C4-2B (cell line): ENCODE measurements around the gene GRHL1.
A peak's percentile ranks its signal among the peaks of the same experiment; 100 is the strongest.

Source experiments
- H3K27ac ChIP-seq: fragments of 450-650 bp; 2 replicates; pipeline ENCODE4 v1.5.1; 2017
- ZFX ChIP-seq: fragments of 450-650 bp; IDR thresholded peaks from 2 replicates; pipeline ENCODE4 v1.6.1; 2017
- TF ChIP-seq, protein P1 (sequence below): fragments of 450-650 bp; conservative IDR thresholded peaks from 2 replicates; pipeline ENCODE4 v1.5.1; 2017; ENCODE audit warnings: mild to moderate bottlenecking

The GRHL1 gene

GRCh38 chr2:9949239-9949991, 2.1 kb upstream of the GRHL1 start:
- H3K27ac ChIP-seq: no peak overlapping the region
- no peak for TF ChIP-seq ZFX
- TF ChIP-seq, protein P1, sequence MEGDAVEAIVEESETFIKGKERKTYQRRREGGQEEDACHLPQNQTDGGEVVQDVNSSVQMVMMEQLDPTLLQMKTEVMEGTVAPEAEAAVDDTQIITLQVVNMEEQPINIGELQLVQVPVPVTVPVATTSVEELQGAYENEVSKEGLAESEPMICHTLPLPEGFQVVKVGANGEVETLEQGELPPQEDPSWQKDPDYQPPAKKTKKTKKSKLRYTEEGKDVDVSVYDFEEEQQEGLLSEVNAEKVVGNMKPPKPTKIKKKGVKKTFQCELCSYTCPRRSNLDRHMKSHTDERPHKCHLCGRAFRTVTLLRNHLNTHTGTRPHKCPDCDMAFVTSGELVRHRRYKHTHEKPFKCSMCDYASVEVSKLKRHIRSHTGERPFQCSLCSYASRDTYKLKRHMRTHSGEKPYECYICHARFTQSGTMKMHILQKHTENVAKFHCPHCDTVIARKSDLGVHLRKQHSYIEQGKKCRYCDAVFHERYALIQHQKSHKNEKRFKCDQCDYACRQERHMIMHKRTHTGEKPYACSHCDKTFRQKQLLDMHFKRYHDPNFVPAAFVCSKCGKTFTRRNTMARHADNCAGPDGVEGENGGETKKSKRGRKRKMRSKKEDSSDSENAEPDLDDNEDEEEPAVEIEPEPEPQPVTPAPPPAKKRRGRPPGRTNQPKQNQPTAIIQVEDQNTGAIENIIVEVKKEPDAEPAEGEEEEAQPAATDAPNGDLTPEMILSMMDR: no peak

GRCh38 chr2:9949992-9950520, 1.4 kb upstream of the GRHL1 start:
- no peak for TF ChIP-seq ZFX
- TF ChIP-seq, protein P1: no peak
- no peak overlapping the region for H3K27ac ChIP-seq

DNA sequence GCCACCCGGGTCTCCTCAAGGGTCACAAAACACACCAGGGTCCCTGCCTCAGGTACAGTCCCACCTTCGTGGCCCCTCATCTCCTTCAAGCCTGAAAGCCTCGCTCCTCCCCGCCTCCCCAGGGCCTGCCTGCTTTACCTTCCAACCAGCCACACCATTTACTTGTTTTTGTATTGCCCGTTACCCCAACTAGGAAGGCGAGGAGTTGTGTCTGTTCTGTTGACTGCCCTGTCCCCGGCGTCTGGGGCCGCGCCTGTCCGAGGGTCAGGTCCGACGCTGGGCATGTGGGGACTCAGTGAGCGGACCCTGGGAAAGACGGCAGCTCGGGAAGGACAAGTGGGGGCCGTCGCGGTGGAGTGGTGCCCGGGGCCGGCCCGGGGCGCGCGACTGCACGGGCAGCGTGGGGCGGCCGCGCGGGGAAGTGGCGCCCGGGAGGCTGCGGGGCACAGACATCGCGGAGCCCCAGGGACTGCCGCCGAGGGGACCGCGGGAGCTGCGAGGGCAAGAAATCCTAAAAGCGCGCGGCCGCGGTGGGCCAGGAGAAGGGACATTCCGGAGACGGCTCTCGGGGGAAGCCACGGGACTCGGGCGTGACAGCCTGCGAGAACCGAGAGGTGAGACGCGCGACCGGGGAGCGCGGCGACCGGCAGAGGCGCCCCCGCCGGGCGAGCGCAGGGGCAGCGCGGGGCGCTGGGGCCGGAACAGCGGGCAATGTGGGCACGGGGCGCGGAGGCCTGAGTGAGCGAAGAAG, 797 bp upstream of the GRHL1 start:
- no peak for TF ChIP-seq ZFX
- TF ChIP-seq, protein P1: no peak
- H3K27ac ChIP-seq: peak overlapping the region; percentile 65

GRCh38 chr2:9951272-9951521, 296 bp upstream of the GRHL1 start:
- TF ChIP-seq ZFX: no peak
- TF ChIP-seq, protein P1: no peak
- peak overlapping the region; percentile 65 for H3K27ac ChIP-seq

DNA sequence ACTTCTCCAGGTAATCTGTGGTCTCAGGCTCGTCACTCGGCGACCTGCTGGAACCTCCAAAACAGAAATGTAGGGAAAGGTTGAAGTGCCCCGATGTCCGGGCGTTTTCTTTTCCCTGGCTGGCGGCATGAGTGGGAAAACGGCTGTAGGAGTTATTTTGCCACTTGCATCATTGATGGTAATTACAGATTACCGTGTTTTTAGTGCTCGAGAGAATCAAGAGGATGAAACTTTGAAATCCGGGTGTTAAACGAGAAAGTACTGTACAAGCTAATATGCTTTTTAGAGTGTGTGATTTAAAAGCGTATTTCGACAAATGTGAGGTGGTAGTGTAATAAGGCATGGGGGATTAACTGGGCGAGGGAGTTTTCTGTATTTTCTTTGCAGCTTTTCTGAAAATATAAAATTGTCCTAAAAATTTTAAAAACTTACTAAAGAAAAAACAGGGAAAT, 819 bp downstream of the GRHL1 start:
- peak overlapping the region; percentile 83 for H3K27ac ChIP-seq

DNA sequence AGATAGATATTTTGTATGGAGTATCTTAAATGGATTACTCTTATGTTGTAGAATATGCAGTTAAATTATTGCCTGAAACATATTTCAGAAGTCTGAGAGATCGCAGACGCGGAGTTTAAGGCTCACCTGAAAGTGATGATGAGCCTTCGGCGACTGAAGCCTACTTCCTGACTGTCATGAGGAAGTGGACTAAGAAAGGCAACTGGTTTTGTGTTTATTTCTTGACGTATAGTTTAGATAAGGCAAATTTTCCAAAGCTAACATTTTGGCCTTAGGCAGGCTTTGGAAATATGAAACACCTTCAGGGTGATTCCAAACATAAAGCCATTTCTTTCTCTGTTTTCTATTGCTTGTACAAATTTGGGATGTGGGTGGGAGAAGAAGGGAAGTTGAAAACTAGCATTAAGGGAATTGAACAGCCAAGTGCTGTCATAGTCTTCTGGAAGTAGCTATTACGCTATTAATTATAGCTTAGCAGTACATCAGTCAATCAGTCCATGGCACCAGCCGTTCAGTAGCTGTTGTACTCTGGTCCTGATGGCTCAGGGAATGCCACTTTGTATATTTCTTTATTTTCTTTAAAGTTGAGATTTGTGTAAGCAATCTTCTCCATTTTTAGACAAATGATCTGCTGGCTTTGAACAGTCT, 1.5 kb downstream of the GRHL1 start:
- TF ChIP-seq, protein P1: no peak
- no peak for TF ChIP-seq ZFX
- no peak overlapping the region for H3K27ac ChIP-seq

More for the DNA sequence above, 819 bp downstream of the GRHL1 start:
- no peak for TF ChIP-seq ZFX
- TF ChIP-seq, protein P1: no peak

DNA sequence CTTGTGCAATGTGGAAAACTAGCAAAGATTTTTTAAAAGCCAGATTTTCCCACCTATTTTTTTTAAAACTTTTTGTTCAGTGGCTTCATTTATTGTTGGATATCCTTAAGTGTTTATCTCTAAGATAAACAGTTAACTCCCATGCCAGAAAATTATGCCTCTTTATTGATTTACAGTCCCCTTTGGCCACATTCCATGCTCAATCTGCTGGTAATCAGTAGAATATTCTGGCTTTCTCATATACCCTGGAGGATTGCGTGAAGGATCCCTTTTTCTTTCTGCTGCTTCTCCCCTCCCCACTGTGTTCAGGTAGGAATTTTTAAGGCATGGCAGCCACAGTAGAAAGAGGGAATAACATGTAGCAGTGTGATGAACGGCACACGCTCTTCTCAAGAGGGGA, 2.6 kb downstream of the GRHL1 start:
- TF ChIP-seq ZFX: no peak
- TF ChIP-seq, protein P1: no peak
- peak overlapping the region; percentile 46; the same call in 1 of the 2 replicates for H3K27ac ChIP-seq
